NCI-H2196 (cell line): ENCODE data around the gene NR1D1.
A peak's percentile ranks its signal among the peaks of the same experiment; 100 is the strongest.

Experiments
- DNase-seq: peaks from one replicate; lab custom pipeline; 2025; ENCODE audit not compliant: unreplicated experiment; lab: John Stamatoyannopoulos, UW

NR1D1 gene

GRCh38 chr17:40076591-40076990, 23.8 kb downstream of the NR1D1 start:
- DNase-seq: no peak

GRCh38 chr17:40075942-40076498, 24.4 kb downstream of the NR1D1 start:
- DNase-seq: no peak

GRCh38 chr17:40075201-40075941, 25.0 kb downstream of the NR1D1 start:
- DNase-seq: peak; percentile 68

DNA sequence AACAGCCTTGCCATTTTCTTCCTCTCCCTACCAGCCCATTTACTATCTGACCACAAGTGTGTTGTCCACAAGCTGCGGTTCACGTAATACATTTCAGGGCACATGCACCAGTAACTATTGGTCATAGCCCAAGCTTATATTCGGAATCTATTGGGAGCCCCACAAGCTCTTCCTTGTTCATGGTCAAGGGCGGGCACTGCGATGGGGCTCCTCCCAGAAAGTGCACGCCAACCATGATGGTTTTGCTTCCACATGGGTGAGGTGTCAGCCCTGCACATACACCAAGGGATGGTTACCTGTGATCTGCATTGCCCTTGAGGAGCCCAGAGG, 25.6 kb downstream of the NR1D1 start:
- DNase-seq: peak; percentile 63

DNA sequence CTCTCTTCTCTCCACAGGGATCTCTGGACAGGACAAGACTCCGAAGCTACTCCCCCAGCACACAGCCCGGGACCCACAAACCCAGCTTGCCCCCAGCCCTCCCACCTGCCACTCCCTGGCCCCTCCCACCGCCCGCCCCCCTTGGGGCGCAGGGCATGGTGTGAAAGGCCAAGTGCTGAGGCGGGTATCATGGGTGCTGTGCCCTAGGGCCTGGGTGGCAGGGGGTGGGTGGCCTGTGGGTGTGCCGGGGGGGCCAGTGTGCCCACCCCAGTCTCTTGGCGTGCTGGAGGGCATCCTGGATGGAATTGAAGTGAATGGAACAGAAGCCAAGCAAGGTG, 26.2 kb downstream of the NR1D1 start:
- no peak for DNase-seq

DNA sequence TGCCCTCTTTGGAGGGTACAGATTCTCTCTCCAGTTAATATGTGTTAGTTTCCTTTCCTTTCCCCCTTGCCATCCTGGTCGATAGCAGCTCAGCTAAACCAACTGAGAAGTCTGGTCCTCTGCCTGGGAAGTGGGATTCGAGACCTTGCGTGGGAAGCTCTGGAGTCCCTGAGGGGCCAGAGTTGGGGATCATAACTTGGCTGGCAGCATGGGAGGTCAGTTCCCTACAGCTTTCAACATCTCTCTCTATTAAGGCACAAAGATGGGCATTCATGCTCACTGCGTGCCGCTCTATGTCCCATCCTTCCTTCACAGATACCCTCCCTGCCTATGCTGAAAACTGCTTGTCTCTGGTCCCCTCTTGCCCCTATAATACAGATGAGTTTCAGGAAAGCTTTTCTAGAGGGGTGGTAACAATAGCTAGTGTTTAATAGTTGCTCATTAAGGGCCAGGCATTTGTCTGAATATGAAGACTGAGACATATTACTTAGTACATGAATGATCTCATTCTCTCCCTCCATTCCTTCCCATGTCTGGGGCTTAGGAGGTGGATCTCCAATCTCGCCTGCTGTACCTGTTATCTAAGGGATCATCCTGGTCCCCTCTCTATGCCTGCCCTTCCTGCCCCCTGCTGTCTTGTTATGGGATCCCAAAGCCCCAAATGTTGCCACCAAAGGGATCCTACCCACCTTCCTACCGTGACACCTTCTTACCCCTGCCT, 26.8 kb downstream of the NR1D1 start:
- DNase-seq: no peak

- no peak for DNase-seq
Measured at GRCh38 chr17:40072735-40073346, 27.5 kb downstream of the NR1D1 start.

- peak; percentile 83 for DNase-seq
Measured at GRCh38 chr17:40072040-40072734, 28.2 kb downstream of the NR1D1 start.

DNA sequence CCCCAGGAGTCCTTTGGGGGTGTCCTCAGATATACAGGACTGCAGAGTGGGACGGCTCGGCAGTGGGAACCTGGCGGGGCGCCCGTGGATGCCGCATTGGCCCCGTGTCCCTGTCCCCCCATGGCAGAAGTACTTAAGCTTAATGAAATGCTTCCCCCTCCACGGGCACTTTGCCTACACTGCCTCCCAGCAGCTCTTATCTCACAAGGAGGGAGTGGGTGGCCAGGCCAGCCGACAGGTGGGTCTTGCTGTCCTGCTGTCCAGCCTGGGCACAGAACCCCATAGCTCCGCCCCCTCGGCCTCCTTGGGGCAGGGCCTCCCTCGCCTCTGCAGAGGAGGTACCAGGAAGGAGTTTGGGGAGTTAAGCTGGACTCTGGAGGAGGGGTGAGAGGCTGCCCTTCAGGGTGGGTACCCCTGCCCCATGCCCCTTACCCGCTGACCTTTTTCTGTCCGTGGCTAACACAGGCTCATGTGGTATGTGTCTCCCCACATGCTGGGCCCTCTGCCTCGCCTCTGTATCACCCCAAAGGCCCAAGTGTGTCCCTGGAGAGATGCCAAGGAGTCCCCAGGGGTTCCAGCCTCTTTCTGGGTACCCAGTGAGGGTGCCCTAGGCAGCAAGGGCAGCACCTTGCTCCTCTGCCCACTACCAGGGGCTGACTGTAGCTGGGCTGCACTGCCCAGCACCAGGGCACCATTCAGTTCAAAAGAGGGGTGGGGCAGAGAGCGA, 28.9 kb downstream of the NR1D1 start:
- peak; percentile 53 for DNase-seq

GRCh38 chr17:40070709-40071312, 29.6 kb downstream of the NR1D1 start:
- DNase-seq: no peak

GRCh38 chr17:40069751-40070708, 30.4 kb downstream of the NR1D1 start:
- DNase-seq: peak; percentile 53

GRCh38 chr17:40068917-40069750, 31.3 kb downstream of the NR1D1 start:
- DNase-seq: peak; percentile 63

GRCh38 chr17:40068584-40068916, 31.8 kb downstream of the NR1D1 start:
- no peak for DNase-seq

GRCh38 chr17:40068129-40068581, 32.2 kb downstream of the NR1D1 start:
- no peak for DNase-seq

DNA sequence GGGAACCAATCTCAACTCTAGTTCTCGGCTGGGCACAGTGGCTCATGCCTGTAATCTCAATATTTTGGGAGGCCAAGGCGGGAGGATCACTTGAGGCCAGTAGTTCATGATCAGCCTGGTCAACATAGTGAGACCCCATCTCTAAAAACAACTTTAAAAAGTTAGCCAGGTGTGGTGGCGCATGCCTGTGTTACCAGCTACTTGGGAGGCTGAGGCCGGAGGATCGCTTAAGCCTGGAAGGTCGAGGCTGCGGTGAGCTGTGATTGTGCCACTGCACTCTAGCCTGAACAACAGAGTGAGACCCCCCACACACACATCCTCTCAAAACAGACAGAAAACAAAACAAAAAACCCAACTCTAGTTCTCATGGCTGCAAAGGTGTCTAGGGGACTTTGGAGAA, 32.7 kb downstream of the NR1D1 start:
- DNase-seq: no peak

- no peak for DNase-seq
Measured at GRCh38 chr17:40065769-40066510, 34.4 kb downstream of the NR1D1 start.

DNA sequence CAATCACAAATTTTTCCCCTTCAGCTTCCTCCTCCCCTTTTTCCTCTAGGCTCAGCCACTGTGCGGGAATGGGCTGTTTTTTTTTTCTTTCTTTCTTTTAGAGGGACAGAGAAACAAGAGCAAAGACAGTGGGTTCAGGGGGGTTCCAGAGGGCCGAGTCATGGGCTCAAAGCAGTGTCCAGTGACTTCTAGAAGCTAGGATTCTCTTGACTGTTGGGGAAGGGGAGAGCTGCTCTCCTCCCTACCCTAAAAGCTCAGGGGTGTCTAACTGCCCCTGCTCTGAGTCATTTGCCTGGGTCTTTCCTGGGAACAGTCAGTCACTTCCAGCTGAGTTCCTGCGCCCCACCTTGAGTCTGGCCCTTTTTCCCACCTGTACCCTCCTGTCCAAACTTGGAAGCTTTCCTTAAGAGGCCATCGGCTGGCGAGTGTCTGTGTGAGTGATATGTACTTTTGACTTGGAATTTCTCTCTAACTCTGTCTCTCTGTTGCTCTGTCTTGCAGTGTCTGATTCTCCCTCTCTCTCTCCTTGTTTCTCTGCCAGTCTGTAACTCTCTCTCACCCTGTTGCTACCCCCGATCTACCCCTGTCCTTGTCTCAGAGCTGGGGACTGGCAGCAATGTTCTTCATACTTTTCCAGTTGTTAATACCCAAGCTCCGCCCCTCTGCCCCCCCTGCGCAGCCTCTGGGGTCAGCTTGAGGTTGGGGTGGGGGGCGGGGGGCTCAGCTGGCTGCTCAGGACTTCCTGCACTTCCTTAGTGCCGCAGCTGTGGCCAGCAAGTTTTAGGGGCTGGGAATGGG, 35.2 kb downstream of the NR1D1 start:
- no peak for DNase-seq
